ENCODE data around the gene NIP7. TPM values are rescaled to one million over a fixed set of nuclear protein-coding genes. Genes with fewer than 3 reads are reported as not detected.

Gene NIP7
- total RNA-seq, 2 donors from 2014 or later = 3.3 to 8.8 TPM

- peak overlapping the region; percentile 82 to 93 (median 89) for H3K27ac ChIP-seq
Measured at GRCh38 chr16:69311533-69312387, 27.8 kb upstream of the NIP7 start.

GRCh38 chr16:69313469-69313868 is 26.1 kb upstream of the NIP7 start:
- 82 to 90% methylated on average over 5 of the region's 5 CpGs for WGBS, 2 donors
- ATAC-seq (no peak), DNase-seq (no peak)
- no peak overlapping the region for H3K4me3 ChIP-seq
- H3K4me1 ChIP-seq = peaks cover 60% of the 10 kb centered on the region
- TF ChIP-seq POLR2A (IDR thresholded peaks at IDR 0.05) = no peak
- TF ChIP-seq CTCF (IDR thresholded peaks at IDR 0.05) = no peak
- H3K9me3 ChIP-seq = no peaks in the 10 kb centered on the region
- no peaks in the 10 kb centered on the region for H3K27me3 ChIP-seq
- H3K27ac ChIP-seq = no peak overlapping the region
- intact Hi-C loops (cut with DNase I) = no loop called here
- peaks cover 0 to 3% of the 10 kb centered on the region in 2 donors for H3K36me3 ChIP-seq (replicated peaks in 1 of 2; ENCODE audit: insufficient read depth in 1 of 2, low read depth in 2 of 2)

More at GRCh38 chr16:69311533-69312387, 27.8 kb upstream of the NIP7 start:
- DNase-seq = peak; percentile 34 to 52 (median 48)
- Histone ChIP-seq H3K9me3 (no peaks in the 10 kb centered on the region), H3K27me3 (no peaks in the 10 kb centered on the region), H3K4me1 (peaks cover 49% of the 10 kb centered on the region), H3K4me3 (peak overlapping the region; percentile 14 to 45), H3K36me3 (replicated peaks in 1 of 2; ENCODE audit: insufficient read depth in 1 of 2, low read depth in 2 of 2) (peaks cover 0 to 1% of the 10 kb centered on the region in 2 donors)
- 1% methylated on average over 24 to 44 of the region's 59 CpGs for WGBS, 2 donors
- intact Hi-C loops (cut with DNase I) = no loop called here
- peak; percentile 45 for ATAC-seq
- TF ChIP-seq POLR2A (IDR thresholded peaks at IDR 0.05) = no peak
- peak in 1 of 7 experiments; percentile 5 for TF ChIP-seq CTCF (IDR thresholded peaks at IDR 0.05)

- H3K36me3 ChIP-seq (replicated peaks in 1 of 2; ENCODE audit: insufficient read depth in 1 of 2, low read depth in 2 of 2) = peaks cover 4 to 12% of the 10 kb centered on the region in 2 donors
- H3K27ac ChIP-seq = peak overlapping the region in 1 of 4 donors; percentile 88
- no peak for TF ChIP-seq POLR2A (IDR thresholded peaks at IDR 0.05)
- TF ChIP-seq CTCF (IDR thresholded peaks at IDR 0.05) = no peak
- 41 to 54% methylated on average over 11 of the region's 11 CpGs for WGBS, 2 donors
- DNase-seq (no peak), ATAC-seq (no peak)
- intact Hi-C loops (cut with DNase I) = no loop called here
- H3K9me3 ChIP-seq = no peaks in the 10 kb centered on the region
- H3K4me1 ChIP-seq = peaks cover 63% of the 10 kb centered on the region
- no peaks in the 10 kb centered on the region for H3K27me3 ChIP-seq
- no peak overlapping the region for H3K4me3 ChIP-seq
Measured at GRCh38 chr16:69314534-69314933, 25.0 kb upstream of the NIP7 start.

GRCh38 chr16:69315486-69316311 is 23.9 kb upstream of the NIP7 start:
- ATAC-seq (no peak), DNase-seq (peak in 3 of 4 donors; percentile 44 to 68 (median 62))
- peak in 1 of 3 donors; percentile 20 for TF ChIP-seq POLR2A (IDR thresholded peaks at IDR 0.05)
- no peak for TF ChIP-seq CTCF (IDR thresholded peaks at IDR 0.05)
- Histone ChIP-seq H3K4me3 (no peak overlapping the region), H3K36me3 (replicated peaks in 1 of 2; ENCODE audit: insufficient read depth in 1 of 2, low read depth in 2 of 2) (peaks cover 15 to 18% of the 10 kb centered on the region in 2 donors), H3K4me1 (peaks cover 58% of the 10 kb centered on the region), H3K27ac (peak overlapping the region; percentile 74 to 91 (median 84)), H3K9me3 (no peaks in the 10 kb centered on the region), H3K27me3 (no peaks in the 10 kb centered on the region)
- WGBS, 2 donors = 65 to 69% methylated on average over 24 to 30 of the region's 30 CpGs
- intact Hi-C loops (cut with DNase I) = no loop called here

Measured in body of pancreas (tissue), 4 donors.